Epidermal melanocyte (primary cell): ENCODE measurements around the gene PEX10.

ENCODE experiments used
- DNase-seq: peaks from one replicate; pipeline ENCODE4 v3.0.0; 2011; ENCODE audit warnings: low spot score; ENCODE audit not compliant: insufficient read length

PEX10 gene

DNA sequence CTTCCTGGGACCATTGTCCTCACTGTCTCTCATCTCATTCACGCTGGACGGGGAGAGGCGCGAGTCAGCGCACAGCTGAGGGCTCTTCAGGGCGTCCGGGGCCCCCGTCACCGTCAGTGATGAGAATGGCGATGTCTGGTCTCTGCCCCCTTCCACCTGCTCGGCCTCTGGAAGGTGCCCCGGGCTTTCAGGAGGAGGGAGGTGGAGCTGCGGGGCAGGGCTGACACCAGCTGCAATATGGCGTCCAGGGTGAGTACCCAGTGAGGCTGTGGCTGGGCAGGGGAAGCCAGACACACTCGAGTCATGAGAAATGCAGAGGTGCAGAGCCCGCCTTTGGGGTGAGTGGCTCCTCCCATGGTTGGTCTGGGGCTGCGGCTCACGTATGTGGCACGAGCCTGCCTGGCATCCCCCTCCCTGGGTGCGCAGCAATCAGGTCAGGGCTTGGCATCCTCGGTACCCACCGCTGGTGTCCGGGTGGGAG lies 36.1 kb downstream of the PEX10 start:
- no peak for DNase-seq

DNA sequence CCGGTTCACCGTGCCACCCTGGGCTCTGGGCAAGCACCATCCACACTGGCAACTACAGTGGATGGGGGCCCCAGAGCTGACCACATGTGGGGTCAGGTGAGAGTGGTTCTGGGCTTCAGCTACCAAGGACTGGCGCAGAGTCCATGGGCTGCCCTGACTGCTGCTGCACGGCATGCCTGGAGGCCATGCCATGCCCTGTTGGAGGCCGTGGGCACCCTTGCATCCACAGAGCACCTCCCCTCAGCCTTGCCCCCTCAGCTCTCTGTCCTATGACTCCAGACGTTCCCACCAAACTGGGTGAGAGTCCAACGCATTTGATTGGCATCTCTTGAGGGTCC lies 36.5 kb downstream of the PEX10 start:
- no peak for DNase-seq

DNA sequence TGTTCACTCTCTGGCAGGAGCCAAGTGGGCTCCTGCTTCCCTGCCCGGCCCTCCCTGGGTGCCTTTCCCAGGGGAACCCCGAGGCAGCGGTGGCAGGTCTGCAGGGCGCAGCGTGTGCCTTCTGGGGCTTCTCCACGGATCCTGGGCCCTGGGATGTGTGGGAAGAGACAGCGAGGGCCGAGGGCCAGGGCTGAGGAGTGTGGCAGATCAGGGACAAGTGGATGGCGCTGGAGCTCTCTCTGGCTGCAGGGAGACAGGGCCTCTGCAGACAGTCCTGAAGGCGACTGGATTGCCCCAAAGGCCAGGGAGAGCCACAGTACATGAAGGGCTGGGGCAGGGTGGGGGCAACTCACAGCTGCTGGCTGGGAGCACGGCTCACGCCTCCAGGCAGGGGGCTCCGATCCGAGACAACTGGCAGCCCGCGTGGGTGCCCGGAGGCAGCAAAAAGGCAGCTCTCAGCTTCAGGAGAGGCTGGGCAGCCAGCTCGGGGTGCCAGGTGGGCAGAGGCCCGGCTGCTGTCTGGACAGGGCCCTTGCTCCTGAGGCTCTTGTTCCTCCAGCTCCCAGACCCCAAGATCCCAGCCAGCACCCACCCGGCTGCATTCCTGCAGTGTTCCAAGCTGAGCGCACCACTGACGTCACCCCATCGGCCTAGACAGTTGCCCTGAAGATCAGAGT lies 37.0 kb downstream of the PEX10 start:
- DNase-seq = no peak

DNA sequence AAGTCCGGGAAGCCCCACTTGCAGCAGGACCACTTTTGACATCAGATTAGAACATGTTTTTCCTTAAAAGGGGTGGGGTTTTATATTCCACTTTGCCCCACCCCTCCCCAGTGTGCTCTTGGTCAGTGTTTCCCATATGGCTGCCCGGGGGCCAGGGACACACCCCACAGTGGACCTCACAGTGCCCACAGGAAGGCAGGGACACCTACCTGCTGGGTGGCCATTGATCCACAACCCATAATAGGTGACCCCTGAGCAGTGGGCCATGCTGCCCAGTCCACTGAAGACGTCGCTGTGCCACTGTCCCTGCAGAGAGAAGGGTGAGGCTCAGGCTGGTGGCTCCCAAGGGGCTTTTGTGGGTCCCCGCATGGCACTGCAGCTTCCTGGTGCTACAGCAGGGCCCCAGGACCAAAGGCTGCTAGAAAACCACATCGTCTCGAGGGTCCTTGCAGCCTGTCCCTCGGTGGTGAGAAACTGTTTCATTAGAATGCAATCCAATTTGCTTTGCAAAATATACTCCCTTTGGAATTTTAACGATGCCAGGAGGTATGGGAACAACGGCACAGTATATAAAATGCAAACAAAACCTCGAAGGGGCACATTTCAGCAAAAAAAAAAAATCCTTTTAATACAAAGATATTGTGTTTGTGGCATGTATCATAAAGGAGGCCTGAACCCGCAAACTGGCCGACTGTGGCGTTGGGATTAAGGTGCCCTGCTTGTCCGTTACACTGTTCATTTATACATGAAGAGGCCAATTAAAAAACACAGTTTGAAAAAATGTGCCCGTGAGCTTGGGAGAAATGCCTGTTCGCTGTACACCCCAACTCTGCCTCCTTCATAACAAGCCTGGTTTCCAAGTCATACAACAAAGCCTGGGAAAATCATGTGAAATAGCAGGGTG lies 37.9 kb downstream of the PEX10 start:
- no peak for DNase-seq

DNA sequence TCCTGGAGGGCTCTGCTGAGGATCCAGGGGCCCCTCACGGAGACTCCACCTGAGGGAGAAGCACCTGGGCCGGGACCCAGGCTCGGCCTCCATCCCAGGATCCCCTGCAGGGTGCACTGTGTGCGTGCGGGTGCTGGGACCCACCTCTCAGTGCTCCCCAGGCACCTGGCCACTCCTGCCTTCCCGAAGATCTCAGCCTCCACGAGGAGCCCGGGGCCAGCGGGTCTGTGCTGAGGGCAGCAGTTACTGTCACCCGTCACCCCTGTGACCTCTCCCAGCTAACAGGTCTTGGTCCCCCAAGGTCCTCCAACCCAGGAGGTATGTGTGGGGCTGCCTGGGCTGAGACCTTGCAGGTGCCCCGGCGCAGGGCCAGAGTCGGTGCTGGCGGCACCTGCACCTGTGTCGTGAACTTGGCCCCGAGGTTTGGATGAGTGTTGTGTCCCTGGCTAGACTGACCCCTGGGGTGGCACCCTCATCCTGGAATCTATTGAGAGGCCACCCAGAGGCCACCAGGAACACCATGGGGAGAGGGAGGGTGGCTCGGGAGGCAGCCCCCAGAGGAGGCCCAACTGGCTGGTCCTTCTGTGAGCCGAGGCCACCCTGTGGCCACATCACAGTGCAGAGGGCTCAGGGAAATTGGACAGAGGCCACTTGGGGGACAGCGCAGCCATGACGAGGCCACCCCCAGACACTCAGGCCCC lies 38.7 kb downstream of the PEX10 start:
- no peak for DNase-seq

DNA sequence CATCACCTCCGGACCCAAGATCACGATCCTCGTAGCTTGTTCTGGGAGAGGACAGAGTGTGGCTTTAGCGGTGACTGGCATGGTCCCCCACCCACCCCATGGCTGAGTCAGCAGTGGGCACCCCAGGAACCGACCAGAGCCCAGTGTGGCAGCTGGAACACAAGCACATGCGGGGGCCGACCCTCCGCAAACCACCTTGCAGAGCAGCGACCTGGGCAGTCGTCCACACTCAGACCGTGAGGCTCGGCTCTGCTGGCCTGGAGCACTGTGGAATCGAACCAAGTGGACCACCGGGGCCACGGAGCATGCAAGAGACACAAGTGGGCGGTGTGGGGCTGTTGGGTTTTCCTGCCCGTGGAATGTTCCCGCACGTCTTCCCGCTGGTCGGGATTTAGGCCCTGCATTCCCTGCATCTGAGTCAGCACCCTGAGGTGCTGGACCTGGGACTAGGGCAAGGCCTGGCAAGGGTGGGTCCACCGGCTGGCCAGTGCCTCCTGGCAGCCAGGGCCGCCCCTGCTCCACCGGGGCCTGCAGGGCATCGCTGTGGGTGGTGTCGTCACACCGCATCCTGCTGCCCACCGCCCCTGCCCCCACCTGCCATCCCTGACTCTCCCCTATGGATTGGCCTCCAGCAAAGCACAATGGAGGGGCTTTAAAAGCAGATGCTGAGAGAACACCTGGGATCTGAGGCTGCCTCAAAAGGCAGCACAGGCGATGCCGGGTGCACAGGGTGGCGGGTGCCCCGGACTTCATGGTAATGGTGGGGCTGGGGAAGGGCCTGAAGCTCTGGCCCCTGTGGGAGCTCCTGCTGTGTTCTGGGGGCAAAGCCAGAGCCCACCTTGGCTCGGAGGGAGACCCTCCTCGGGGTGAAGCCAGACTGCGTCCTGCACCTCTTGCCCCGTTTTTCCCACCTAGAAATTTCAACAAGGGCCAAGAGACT lies 39.5 kb downstream of the PEX10 start:
- DNase-seq = no peak

DNA sequence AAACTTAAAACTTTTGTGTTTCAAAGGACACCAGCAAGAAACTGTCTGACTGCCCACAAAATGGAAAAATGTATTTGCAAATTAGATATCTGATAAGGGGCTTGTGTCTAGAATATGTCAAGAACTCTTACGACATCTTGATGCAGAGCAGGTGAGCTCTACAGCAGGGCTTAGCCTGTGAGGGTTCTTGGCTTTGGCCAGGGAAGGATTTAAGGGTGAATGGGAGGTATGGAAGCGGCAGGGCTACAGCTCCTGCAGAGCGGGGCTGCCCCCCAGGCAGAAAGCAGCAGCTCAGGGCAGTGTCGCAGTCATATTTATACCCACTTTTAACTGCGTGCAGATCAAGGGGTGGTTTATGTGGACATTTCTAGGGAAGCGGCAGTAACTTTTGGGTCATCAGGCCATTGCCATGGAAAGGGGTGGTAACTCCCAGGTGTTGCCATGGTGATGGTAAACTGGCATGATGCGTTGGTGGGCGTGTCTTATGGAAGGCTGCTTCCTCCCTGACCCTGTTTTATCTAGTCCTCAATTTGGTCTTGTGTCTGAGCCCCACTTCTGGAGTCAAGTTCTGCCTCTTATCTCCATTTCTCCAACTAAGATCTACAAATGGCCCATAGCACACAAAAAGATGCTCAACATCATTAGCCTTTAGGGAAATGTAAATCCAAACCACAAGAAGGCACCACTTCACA lies 44.2 kb downstream of the PEX10 start:
- no peak for DNase-seq

DNA sequence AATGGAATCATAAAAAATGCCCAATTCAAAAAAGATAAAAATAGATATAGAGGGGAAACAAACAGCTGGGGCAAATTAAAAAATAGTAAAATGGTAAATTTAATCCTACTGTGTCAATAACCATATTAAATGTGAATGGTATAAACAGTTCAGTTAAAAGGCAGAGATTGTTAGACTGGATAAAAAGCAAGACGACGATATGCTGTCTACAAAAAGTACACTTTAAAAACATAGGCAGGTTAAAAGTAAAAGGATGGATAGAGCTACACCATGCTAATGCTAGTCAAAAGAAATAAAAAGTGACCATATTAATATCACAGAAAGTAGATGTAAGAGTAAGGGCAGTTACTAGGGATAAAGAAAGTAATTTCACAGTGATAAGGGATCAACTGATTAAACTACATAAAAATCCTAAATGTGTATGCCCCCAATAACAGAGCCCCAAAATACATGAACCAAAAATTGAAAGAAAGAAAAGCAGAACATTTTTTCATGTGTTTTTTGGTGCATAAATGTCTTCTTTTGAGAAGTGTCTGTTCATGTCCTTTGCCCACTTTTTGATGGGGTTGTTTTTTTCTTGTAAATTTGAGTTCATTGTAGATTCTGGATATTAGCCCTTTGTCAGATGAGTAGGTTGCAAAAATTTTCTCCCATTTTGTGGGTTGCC lies 48.4 kb downstream of the PEX10 start:
- DNase-seq = no peak

DNA sequence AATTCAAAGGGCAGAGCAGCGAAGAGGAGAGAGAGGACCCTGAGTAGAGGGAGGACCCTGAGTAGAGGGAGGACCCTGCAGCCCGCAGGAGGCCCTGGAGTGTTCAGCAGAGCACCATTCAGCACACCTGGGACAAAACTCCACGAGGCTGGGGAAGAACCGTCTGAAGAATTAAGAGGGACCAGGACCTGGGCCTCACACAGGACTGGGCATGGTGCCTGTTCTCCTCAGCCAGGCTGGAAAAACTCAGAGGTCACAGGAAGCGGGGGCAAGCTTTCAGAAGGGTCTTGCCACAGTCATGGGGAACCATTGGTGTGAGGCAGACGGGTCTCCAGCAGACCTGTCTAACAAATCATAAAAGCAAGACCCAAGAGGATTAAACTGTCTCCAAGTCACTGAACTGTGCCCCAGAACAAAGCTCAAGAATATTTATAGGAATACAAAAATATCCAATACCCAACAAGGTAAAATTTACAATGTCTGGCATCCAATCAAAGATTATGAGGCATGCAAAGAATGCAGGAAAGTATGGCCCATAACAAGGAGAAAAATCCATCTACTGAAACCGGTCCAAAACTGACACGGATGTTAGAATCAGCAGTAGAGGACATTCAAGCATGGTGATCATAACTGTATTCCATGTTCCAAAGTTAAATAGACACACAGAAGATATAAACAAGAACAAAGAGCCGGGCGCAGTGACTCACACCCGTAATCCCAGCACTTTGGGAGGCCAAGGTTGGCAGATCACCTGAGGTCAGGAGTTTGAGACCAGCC lies 51.6 kb downstream of the PEX10 start:
- no peak for DNase-seq

DNA sequence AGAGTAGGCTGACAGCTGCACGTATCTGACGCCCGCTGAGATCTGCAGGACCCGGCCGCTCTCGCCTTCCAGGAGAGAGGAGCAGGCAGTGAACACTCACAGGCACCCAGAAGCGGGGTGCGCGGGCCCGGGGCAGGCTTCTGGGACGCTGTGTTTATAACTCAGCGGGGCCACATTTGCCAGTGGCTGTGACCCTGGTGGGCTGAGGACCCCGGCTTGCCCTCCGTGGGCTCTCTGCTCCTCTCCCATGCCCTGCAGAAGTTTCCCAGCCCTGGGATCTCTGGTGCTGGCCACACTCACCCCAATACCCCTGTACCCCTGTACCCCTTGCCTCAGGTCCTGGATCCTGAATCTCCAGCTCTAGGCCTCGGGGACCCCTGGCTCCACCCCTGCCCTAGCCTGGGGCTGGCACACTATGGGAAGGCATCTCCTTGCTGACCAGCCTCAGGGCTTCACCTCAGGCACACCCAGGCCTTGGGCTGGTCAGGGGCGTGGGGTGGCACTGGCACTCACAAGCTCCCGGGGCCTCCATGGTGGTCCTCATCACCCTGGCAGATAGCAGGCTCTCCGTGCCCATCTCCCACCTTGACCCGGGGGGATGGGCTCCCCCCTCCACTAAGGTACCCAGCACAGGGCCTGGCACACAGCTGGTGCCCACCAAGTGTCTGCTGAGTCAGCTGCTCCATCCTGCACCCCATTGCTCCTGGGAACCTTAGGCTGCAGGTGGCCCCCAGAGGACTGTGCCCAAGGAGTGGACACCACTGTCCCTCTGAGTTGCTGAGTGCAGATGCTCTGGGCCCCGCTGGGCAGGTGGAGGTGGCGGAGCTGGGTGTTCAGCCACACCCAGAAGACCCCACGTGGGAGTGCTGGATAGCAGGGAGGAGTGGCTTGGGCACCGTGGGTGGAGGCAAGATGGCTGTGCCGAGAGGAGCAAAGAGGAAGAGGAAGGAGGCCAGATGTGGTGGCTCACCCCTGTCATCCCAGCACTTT lies 53.4 kb downstream of the PEX10 start:
- DNase-seq = no peak

DNA sequence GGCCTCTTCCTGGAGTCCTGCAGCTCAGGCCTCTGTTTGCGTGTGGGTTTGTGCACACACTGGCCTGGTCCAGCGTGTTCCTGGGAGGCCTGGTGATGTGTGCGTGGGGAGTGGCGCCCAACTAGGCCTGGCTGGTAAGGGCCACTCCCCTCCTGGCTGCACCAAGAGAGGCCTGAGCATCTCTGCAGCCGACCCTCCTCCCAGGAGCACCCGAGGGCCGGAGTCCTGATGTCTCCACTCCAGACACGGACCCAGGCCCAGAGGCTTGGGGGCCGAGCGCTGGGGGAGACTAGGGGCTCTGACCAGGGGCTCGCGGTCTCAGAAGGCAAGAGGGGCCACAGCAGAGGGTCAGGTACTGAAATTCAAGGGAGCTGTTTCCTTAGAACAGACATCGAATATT lies 54.3 kb downstream of the PEX10 start:
- no peak for DNase-seq

DNA sequence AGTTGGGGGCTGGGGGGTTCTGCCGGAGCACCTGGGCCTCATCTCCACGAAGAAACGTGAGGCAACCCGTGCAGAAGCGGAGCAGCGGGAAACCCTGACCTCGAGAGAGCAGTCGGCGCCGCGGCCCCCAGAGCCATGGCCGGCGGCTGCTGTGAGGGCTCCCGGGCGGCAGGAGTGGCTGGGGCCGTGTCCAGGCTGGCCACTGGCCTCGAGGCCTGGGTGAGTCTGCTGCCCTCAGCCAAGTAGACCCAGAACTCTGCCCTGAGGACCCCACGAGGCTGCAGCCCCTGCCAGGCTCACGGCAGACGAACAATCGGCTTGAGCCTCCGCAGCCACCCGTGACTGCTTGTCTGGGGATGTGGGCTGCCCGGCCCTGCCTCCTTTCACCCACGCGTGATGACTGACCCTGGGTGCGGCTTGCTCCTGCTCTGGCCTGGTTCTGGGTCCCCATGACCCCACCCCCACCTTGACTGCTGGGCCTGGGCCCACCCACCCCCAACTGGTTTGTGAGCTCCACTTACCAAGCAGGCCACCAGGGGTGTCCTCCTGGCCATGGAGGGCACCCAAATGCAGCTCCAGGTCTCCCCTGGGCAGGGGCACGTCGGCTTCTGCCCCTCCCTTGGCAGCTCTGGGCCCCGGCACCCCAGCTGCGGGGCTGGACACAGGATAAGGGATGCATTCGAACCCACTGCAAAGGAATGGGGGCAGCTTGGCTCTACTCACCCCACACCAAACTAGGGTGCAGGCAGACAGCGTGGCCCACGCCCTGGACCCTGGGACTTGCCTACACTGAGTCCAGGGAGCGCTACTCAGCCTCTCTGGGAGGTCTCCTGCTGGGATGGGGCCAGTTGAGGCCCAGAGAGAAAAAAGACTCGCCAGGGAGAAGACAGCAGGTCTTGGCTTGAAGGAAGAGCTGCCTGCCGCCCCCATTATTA lies 55.2 kb downstream of the PEX10 start:
- DNase-seq = no peak

DNA sequence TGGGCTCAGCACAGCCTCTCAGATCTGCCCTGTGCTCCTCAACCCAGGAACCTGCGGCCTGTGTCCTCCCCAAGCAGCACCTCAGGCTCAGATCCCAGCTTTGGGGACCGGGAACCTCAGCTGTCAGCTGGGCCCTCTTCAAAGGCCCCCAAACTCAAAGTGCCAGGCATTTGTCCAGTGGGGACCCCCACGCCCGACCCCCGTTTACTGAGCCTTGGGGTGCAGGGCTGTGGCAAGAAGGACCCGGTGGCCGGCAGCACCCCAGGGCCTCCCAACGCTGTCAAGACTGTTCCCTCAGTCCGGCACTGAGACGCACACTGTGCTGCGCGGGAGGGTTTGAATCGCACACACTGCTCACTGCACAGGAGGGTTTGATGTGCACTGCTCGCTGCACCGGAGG lies 56.0 kb downstream of the PEX10 start:
- no peak for DNase-seq

DNA sequence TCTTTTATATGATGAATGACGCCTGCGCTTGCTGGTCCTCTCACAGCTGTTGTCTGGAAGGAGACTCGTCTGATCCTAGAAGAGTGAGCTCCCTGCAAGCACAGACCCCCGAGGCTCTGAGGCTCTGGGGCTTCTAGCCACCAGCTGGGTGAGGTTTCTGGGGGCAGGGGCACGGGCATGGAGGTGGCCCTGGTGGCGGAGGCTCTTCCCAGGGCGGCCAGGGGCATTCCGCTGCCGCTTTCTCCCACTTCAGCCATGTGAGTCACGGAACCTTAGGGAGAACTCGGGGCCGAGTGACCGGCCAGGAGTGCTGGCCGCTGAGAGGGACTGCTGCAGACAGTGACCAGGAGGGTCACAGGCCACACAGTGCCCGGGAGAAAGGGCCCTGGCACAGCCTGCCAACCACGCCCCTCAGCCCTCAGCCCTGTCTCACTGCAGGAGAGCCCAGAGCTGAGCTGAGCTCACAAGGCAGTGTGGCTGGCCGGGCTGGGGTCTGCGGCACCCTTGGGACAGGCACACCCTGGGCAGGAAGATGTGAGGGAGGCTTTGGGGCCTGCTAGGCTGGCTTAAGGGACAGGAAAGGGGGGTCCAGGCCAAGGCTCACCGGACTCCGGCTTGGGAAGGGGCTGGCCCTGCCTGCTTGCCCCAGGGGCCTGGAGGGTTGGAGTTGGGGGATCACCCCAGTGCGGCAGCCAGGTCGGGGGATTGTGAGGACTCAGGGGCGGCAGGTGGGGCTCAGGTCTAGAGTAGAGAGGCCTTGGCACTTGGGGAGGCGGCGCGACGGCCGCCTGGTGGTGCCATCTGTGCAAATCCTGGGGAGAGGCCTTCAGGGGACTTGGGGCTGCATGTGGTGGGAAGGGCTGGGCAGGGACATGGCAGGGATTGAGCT lies 56.7 kb downstream of the PEX10 start:
- no peak for DNase-seq

DNA sequence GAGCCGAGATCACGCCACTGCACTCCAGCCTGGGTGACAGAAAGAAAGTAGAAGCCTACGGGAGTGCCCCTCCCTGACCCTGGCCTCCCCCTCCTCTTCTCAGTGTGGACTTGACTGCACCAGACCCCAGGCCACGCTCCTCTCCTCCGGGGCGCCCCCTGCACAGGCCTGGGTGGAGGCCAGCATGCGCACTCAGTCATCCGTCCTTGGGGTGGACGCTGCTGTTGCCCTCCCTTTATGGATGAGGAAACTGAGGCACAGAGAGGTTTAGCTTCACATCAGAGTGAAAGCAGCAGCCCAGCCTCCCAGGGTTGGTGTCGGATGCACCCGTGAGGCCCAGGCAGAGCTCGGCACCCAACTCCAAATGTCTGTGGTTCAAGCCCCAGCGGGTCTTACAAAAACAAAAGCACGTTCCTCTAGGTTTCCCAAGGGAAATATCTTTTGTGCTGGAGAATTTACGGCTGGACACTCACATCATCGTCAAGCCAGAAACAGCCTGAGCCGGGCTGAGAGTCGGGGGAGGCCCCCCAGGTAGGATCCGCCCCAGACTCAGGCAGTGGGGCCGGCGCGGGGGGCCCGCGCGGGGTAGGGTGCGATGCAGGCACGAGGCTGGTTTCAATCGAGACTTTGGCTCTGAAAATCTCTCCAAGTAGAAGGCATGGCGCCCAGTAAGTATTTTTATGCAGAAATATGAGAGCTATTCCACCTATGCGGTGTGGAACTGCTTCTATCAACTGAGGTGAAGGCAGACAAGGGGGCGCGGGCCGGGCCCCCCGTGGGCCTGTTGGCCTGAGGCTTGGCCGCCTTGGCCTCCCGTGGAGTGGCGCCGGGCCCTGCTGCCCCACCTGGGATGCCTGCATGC lies 57.6 kb downstream of the PEX10 start:
- no peak for DNase-seq
